ENCODE results near the gene CASZ1. TPM values are rescaled to one million over a fixed set of nuclear protein-coding genes. Genes with fewer than 3 reads are reported as not detected.

CASZ1 gene
- total and polyA plus RNA-seq, 2 experiments from 2014 or later, result 3.6 to 6.9 TPM

GRCh38 chr1:10591010-10591409, 205.4 kb downstream of the CASZ1 start:
- Histone ChIP-seq H3K9me2 (replicated peaks; ENCODE audit: insufficient read depth) (no peaks in the 10 kb centered on the region), H3K36me3 (replicated peaks; ENCODE audit: insufficient read depth, low read depth) (no peaks in the 10 kb centered on the region), H3K79me2 (peaks cover 12% of the 10 kb centered on the region), H3K4me1 (ENCODE audit: insufficient read depth) (peaks cover 25% of the 10 kb centered on the region), H3K27ac (no peak overlapping the region), H3K27me3 (no peaks in the 10 kb centered on the region), H3K4me2 (no peak overlapping the region), H4K20me1 (ENCODE audit: insufficient read depth, poor library complexity, severe bottlenecking) (peaks cover 2% of the 10 kb centered on the region), H3K9me3 (ENCODE audit: low read depth) (no peaks in the 10 kb centered on the region), H3K4me3 (no peak overlapping the region), H2AFZ (no peak overlapping the region)
- TF ChIP-seq CTCF (IDR thresholded peaks at IDR 0.05; ENCODE audit: poor library complexity), result no peak
- TF ChIP-seq EZH2 (IDR thresholded peaks at IDR 0.05; ENCODE audit: borderline replicate concordance), result no peak
- 52% methylated on average over 4 of the region's 4 CpGs for WGBS (ENCODE audit: low lambda C conversion rate, missing lambda C conversion rate)
- no peak for DNase-seq (ENCODE audit: low spot score)

GRCh38 chr1:10589074-10589473, 207.4 kb downstream of the CASZ1 start:
- H3K36me3 ChIP-seq (replicated peaks; ENCODE audit: insufficient read depth, low read depth), result no peaks in the 10 kb centered on the region
- TF ChIP-seq CTCF (IDR thresholded peaks at IDR 0.05; ENCODE audit: poor library complexity) (no peak), EZH2phosphoT487 (IDR thresholded peaks at IDR 0.05; ENCODE audit: low read depth, severe bottlenecking, unreplicated experiment) (no peak), EZH2 (IDR thresholded peaks at IDR 0.05; ENCODE audit: borderline replicate concordance) (no peak)

GRCh38 chr1:10588640-10589039, 207.8 kb downstream of the CASZ1 start:
- peaks cover 15% of the 10 kb centered on the region for H3K4me1 ChIP-seq (ENCODE audit: insufficient read depth)
- H4K20me1 ChIP-seq (ENCODE audit: insufficient read depth, poor library complexity, severe bottlenecking), result peaks cover under 1% of the 10 kb centered on the region
- no peak overlapping the region for H2AFZ ChIP-seq
- no peak overlapping the region for H3K27ac ChIP-seq
- H3K9me3 ChIP-seq (ENCODE audit: low read depth), result no peaks in the 10 kb centered on the region
- H3K27me3 ChIP-seq, result no peaks in the 10 kb centered on the region
- H3K4me3 ChIP-seq, result no peak overlapping the region
- peaks cover 12% of the 10 kb centered on the region for H3K79me2 ChIP-seq
- H3K9me2 ChIP-seq (replicated peaks; ENCODE audit: insufficient read depth), result no peaks in the 10 kb centered on the region
- no peaks in the 10 kb centered on the region for H3K36me3 ChIP-seq (replicated peaks; ENCODE audit: insufficient read depth, low read depth)
- H3K4me2 ChIP-seq, result no peak overlapping the region
- DNase-seq (ENCODE audit: low spot score), result no peak
- no peak for TF ChIP-seq EZH2 (IDR thresholded peaks at IDR 0.05; ENCODE audit: borderline replicate concordance)
- TF ChIP-seq CTCF (IDR thresholded peaks at IDR 0.05; ENCODE audit: poor library complexity), result no peak
- no peak for TF ChIP-seq EZH2phosphoT487 (IDR thresholded peaks at IDR 0.05; ENCODE audit: low read depth, severe bottlenecking, unreplicated experiment)
- WGBS (ENCODE audit: low lambda C conversion rate, missing lambda C conversion rate), result 96% methylated on average over 5 of the region's 5 CpGs

More at GRCh38 chr1:10589074-10589473, 207.4 kb downstream of the CASZ1 start:
- WGBS (ENCODE audit: low lambda C conversion rate, missing lambda C conversion rate), result 98% methylated on average over 5 of the region's 5 CpGs
- Histone ChIP-seq H3K9me3 (ENCODE audit: low read depth) (no peaks in the 10 kb centered on the region), H3K4me1 (ENCODE audit: insufficient read depth) (peaks cover 20% of the 10 kb centered on the region), H4K20me1 (ENCODE audit: insufficient read depth, poor library complexity, severe bottlenecking) (peaks cover 2% of the 10 kb centered on the region), H3K4me2 (no peak overlapping the region), H3K27ac (no peak overlapping the region), H3K27me3 (no peaks in the 10 kb centered on the region), H3K9me2 (replicated peaks; ENCODE audit: insufficient read depth) (no peaks in the 10 kb centered on the region), H3K4me3 (no peak overlapping the region), H2AFZ (no peak overlapping the region), H3K79me2 (peaks cover 12% of the 10 kb centered on the region)
- no peak for DNase-seq (ENCODE audit: low spot score)

Small RNAs within 50 kb of the gene (small RNA-seq; reads per million reads assigned to genes)
- gene RN7SL614P, result not detected

Other genes starting within 250 kb of the CASZ1 start
- 78.0 and 80.0 TPM in 2 replicates for gene TARDBP, start 216.0 kb upstream of the CASZ1 start, total RNA-seq
- 129 and 130 TPM in 2 replicates for gene TARDBP, start 216.0 kb upstream of the CASZ1 start, polyA plus RNA-seq

Data from hepatocyte (in vitro differentiated cells).